PC-9 (cell line): ENCODE results near the gene POU3F1.

ENCODE experiments used
- CTCF ChIP-seq: fragments of 200-600 bp; sonication (generic); conservative IDR thresholded peaks from 2 replicates; pipeline ENCODE4 v1.6.1; 2017; ENCODE audit warnings: mixed run types, antibody characterized with exemption, mild to moderate bottlenecking, moderate library complexity
- EZH2 ChIP-seq: fragments of 200-600 bp; sonication (generic); IDR thresholded peaks from 2 replicates; pipeline ENCODE4 v1.8.0; 2017; ENCODE audit warnings: antibody characterized with exemption, low read depth

DNA sequence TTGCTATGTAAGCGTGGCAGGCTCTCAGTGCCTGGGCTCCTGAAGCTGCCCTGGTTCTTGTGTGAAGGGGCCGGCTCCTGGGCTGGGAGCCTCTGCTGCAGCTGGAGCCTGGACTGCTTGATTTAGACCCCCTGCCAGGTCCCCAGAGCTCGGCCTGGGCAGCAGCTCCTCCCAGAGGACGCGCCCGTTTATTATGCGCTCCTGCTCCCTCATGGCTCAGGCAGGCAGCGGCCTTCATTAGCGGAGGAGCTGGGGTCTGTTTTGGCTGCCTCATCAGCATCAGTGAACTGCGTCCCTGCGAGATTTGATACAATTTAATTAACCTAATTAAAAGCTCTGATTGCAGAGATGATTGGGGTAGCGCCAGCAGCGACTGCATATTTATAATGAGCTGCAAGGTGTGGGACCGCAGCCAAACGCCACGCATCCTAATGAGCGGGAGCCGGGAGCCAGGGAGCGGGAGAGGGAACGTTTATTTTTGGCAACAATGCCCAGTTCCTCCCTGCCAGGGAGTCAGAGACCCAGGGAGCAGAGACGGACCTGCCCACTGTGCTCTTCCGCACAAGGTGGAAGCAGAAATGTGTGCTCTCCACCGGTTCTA, 17.4 kb downstream of the POU3F1 start:
- TF ChIP-seq CTCF (no peak), EZH2 (no peak)
